SK-MEL-5 (cell line): Measurements from ENCODE around the gene REX1BD. TPM values are rescaled to one million over a fixed set of nuclear protein-coding genes. Genes with fewer than 3 reads are reported as not detected.
"Not testable (repeated sequence)": the region's sequence is repeated elsewhere in the genome, so short reads cannot be mapped to it uniquely, and the experiment has no call there.

Source experiments
- DNase-seq: peaks from one replicate; pipeline ENCODE4 v3.0.0-alpha.2; 2016; ENCODE audit warnings: low read depth, low spot score
- in situ Hi-C: cut with HindIII; loops from 2 replicates; pipeline ENCODE4 v1.10.0; 2016; ENCODE audit warnings: low sequenced_read_pairs, high pct_unique_total_duplicates, low pct_unique_long_range_greater_than_20kb
- total RNA-seq: library from RNA; depleted of rRNA; stranded (reverse); fragments of >200 nt; shearing (Covaris generic); gene quantifications from 2 replicates; pipeline ENCODE4 v1.2.3, GENCODE V29; 2014

REX1BD gene
- total RNA-seq, 1 experiment from 2014 or later, result 28.8 TPM

DNA sequence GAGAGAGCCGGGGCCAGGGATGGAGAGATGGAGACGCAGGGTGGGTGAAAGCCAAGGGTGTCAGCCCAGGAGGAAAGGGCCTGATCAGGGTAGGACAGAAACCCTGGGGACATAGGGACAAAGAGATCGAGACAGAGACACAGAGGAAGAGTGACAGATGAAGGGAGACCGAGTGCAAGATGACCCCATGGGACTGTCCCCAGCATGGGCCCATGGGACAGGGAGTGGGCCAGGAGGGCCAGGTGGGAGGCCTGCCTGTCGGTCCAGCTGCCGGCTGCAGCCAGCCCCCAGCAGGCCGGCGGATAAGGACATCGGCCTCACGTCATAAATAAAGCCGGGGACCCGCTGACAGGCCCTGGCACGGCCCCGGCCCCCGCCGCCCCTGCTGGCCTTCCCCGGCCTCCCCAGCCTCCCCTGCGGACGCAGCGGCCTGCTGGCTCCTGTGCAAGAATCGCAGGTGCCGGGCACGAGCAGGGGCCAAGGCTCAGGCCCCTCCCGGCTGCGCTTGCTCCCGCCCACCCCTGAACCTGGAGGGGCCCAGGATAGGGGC lies 6.3 kb downstream of the REX1BD start:
- DNase-seq, result no peak
- in situ Hi-C loops, result no loop called here

DNA sequence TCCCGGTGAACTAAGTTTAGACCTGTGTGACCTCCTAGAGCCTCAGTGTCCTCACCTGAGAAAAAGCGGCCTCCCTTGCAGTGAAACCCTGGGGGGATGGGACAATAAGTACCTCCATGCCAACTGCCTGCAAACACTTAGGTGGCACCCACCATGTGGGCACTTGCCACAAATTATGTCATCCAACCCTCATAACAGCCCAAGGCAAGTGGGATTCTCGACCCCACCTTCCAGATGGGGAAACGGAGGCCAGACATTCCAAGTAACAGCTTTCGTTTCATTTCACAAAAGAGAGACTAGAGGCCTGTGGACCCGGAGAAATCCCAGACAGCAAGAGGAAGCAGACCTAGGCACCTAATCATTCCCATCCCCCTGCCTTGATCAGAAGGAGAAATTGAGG lies 6.9 kb downstream of the REX1BD start:
- no peak for DNase-seq
- in situ Hi-C loops, result no loop called here

DNA sequence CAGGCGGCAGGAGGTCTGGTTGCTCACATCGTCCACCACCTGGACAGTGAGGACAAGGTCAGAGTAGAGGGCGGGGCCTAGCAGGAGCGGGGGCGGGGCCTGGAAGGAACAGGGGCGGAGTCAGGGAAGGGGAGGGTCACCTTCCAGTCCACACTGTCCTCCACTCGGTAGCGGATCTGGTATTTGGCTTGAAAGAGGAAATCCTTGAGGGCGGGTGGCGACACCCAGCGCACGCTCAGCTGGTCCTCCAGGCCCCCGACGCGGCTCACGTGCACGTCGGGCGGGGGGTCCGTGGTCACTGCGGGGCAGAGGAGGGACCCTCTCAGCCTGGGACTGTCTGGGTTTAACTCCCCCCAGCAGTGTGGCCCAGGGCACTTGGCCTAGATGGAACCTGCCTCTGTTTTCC lies 8.2 kb downstream of the REX1BD start:
- in situ Hi-C loops, result no loop called here
- peak; percentile 37 for DNase-seq

DNA sequence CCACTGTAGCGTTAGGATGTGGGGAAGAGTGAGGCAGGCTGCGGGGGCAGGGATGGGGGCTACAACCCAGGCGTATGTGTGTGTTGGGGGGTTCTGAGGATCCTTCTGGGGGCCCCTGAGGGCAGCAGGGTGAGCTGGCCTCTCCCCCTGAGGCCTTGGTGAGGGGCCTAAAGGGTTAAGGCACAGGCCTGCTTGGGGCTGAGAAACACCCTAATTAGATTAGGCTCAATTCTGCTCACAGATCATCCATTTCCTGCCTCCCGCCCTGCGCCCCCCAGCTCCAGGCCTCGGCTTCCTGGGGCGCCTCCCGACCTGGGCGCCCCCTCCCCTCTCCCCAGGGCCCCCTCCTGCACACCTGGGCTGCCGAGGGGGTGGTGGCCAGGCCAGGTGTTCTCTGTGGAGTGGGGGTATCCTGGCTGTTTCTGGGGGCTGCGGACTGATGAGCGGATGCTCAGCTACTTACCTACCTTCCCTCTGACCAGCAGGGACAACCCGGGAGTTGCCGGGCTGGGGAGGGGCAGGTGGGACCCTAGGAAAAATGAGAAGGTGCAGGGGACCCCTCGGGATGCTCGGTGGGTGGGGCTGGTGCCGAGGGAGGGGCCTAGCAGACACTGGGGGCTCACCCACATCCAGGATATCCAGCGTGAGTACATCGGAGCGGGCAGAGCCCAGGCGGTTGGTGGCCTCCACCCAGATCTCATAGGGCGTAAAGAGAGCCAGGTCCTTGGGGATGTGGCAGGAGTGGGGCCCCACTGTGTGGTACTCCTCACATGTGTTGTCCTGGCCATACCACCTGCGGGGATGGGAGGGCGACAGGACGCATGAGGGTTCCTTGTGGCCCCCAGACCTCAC lies 9.4 kb downstream of the REX1BD start:
- in situ Hi-C loops, result no loop called here
- DNase-seq, result no peak

DNA sequence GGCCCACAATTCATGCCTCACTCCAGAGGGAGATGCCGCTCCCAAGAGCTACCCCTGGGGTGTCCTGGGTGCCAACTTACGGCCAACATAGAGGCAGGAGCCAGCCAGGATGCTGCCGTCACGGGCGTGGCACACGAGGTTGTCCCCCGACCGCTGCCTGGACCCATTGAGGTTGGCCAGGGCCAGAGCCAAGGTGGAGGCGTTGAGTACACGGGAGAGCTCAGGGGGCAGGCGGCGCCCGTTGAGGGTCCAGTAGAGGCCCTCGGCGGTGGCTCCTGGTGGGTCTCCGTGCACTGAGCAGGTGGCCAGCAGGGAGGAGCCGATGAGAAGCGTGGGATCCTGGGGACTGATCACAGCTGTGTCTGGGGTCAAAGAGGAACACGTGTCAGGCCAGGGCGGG lies 10.9 kb downstream of the REX1BD start:
- no peak for DNase-seq
- in situ Hi-C loops, result no loop called here

DNA sequence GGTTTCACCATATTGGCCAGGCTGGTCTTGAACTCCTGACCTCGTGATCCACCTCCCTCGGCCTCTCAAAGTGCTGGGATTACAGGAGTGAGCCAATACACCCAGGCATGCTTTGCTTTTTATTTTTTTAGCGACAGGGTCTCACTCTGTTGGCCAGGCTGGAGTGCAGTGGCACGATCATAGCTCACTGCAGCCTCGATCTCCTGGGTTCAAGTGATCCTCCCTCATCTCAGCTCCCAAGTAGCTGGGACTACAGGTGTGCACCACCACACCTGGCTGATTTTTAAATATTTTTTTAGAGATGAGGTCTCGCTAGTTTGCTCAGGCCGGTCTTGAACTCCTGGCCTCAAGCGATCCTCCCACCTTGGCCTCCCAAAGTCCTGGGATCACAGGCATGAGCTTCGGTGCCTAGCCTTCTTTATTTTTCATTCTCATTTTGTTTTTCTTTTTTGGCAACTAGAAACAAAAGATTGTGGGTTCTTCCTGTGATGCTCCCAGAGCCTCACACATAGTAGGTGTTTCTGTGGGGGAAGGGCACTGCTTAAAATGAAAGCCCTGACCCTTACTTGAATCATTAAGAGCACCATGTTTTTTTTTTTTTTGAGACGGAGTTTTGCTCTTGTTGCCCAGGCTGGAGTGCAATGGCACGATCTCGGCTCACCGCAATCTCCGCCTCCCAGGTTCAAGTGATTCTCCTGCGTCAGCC lies 12.2 kb downstream of the REX1BD start:
- DNase-seq, in situ Hi-C loops: not testable (repeated sequence)

DNA sequence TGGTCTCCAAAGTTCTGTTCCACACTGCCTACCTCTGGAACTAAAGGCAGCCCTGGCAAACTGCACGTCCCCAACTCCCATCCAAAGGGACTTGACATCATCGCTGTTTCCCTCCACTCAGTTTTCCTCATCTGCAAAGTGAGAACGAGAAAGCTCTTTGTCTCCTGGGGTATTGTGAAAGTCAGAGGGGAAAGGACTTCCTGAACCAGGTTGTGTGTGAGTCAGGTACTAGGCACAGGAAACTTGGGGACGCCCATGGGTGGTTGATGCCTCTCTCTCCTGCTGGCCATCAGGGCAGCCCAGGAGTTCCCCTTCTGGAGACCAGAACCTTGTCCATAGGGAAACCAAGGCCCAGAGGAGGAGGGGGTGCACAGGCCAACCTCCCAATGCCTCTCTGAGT lies 13.3 kb downstream of the REX1BD start:
- in situ Hi-C loops, result no loop called here
- no peak for DNase-seq

DNA sequence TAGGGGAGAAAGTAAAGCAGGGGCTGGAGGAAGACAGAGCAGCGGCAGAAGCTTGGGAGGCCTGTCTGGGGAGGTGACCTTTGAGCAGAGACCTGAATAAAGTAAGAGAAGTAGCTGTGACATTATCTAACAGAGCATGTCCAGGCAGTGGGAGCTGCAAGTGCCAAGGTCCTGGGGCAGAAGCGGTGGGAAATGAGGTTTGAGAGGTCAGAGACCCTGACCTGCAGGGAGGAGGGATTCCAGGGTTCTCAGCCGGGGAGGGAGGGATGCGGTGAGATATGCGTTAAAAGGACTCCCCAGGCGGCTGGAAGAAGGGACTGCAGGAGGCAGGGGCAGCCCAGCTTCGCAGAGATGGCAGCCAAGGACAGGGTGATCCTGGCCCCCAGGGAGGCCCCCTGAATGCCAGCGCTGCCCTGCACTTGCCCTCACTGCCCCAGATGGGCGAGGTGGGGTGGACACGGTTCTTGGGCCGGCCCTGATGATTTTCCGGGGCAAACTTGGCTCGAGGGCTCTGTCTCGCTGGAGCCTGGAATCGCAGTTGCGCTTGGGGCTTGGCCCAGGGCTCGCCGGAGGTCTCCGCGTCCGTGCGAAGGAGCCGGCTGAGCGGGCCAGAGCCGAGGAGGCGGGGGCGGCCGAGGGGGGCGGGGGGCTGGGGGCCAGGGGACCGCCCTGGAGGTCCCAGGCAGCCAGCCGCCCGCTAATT lies 14.8 kb downstream of the REX1BD start:
- in situ Hi-C loops, result no loop called here
- no peak for DNase-seq

DNA sequence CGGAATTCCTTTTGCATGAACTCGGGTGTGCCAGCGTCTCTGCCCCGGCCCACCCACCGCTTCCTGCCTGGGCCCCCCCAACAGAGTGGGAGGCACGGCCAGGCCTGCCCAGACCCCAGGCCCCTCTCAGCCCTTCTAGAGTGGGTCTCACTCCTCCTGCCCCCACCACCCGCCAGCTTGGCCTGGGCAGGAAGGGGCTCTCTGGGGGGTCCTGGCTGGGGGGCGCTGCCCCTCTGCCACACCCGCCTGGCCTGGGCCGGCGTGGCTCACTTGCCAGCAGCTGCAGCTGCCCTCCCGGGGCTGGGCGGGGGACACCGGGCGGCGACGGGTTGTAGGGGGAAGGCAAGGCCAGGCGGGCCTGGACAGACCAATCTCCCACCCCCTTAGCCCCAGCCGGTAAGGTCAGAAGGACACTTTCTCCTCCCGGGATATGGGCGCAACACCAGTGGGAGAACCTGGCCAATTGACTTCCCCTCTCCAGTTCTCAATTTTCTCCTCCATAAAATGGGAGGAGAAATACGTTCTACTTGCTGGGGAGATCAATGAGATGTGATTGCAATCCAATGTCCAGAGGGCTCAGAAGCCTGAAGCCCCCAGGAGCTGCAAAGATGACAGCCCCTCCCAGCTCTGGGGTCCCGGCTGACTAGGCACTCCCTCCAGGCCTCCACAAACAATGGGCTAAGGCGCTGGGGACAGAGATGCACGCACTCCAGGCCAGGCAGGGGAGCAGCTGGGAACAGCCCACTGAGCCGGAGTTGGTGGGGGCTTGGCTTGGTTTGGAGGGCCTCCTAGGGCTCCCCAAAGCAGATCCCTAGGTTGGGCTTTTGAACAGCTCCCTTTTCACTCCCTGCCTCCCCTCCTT lies 15.6 kb downstream of the REX1BD start:
- in situ Hi-C loops, result no loop called here

DNA sequence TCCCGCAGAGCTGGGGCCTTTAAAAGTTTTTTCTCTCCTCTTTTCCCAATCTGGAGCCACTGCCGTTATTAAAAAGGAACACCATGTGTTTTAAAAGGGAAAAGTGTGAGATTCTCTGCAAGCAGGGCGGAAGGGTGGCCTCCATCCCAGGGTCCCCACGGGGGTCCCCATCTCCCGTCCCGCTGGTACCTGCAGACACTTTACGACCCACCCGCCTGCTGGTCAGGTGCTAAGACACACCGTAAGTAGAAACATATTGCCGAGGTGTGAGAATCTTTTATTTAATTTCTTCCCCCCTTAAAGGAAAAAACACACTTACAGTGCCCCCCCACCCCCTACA lies 16.2 kb downstream of the REX1BD start:
- in situ Hi-C loops, result no loop called here

More for the DNA sequence above, 15.6 kb downstream of the REX1BD start:
- DNase-seq, result no peak

DNA sequence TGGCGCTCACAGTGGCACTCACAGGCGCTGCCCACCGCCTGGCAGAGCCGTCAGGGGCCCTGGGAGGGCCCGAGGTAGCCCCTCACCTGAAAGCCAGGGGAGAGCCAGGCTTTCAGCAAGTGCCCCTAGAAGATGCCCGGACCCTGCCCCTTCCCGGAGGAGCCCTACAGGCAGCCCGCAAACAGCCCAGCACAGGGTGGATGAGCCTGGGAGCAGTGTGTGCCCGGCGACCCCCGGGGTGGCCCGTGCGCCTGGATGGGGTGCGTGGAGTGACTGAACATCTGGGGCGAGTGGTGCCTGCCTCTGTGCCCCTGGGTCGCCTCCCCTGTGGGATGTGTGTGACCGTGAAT lies 16.6 kb downstream of the REX1BD start:
- DNase-seq, result no peak
- in situ Hi-C loops, result no loop called here

More for the DNA sequence above, 16.2 kb downstream of the REX1BD start:
- DNase-seq, result no peak

DNA sequence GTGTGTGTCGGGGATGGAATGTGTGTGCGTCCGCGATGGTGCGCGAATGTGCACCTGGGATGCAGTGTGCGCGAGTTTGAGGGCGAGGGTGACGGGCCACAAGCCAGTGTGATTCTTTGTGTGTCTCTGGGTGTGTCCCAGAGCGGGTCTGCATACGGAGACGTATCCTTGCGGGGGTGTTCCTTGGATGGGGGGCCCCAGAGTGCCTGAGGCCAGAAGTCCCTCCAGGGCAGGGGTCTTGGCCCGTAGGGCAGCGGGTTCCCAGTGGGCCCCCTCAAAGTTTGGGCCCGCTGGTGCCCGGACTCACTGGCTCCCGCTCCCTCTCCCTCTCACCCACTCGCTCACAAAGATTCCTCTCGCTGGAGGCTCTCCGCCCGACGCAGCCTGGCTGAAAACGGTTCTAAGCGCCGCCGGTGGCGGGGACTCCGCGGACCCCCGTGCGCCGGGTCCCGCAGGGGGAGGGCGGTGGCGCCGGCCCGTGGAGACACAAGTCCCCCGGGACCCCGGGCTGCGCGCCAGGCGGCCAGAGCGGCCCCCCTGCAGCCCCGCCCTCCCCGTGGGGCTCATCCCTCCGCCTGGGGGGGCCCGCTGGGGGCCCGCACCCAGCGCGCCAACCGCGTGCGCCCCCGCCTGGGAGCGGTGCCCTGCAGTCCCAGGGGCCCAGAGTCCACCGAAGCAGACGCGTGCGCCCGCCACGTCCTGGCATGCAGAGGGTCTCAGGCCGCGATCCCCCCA lies 17.1 kb downstream of the REX1BD start:
- in situ Hi-C loops, result no loop called here
- no peak for DNase-seq

DNA sequence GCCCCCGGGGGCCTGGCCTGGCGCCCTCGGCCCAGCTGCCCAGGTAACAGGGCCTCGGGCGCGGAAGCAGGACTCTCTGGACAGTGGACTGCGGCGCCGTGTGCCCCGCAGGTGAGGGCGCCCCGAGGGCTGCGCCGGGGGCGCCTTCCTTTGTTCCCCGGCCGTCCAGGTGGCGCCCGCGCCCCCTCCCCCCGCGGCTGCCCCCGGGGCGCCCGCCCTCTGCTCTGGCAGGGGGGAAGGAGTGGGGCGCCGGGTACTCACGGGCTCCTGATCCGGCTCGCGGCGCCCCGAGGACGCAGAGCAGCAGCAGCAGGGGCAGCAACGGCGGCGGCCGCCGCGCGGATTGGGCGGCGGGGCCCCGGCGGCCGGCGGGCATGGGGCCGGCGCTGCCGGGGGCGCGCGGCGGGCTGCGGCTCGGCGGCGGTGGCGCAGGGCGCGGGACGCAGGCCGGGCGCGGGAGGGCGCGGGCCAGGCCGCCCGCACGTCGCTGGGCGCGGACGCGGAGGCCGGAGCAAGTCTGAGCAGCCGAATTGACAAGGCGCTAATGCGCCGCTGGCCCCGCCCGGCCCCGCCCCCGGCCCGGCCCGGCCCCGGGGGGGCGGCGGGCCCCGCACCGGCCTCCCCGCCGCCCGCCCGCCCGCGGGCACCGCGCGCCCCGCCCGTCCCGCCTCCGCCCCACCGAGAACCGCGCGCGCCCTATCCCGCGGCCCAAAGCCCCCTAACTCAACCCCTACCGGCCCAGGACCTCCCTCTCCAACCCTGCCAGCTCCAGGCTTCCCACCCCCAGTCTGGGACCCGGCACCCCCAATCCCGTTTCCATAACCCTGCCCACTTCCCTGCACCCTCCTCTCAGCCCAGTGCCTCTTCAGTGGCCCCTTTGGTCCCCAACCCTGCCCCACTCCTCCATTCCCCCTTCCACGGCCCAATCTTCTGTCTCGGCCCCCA lies 18.0 kb downstream of the REX1BD start, which contains the start of gene CRLF1:
CRLF1 (minus strand) TSS at position 519 of the 945 bp plus-strand sequence; CDS start at position 376, 143 bp downstream.
- no peak for DNase-seq
- in situ Hi-C loops, result no loop called here

DNA sequence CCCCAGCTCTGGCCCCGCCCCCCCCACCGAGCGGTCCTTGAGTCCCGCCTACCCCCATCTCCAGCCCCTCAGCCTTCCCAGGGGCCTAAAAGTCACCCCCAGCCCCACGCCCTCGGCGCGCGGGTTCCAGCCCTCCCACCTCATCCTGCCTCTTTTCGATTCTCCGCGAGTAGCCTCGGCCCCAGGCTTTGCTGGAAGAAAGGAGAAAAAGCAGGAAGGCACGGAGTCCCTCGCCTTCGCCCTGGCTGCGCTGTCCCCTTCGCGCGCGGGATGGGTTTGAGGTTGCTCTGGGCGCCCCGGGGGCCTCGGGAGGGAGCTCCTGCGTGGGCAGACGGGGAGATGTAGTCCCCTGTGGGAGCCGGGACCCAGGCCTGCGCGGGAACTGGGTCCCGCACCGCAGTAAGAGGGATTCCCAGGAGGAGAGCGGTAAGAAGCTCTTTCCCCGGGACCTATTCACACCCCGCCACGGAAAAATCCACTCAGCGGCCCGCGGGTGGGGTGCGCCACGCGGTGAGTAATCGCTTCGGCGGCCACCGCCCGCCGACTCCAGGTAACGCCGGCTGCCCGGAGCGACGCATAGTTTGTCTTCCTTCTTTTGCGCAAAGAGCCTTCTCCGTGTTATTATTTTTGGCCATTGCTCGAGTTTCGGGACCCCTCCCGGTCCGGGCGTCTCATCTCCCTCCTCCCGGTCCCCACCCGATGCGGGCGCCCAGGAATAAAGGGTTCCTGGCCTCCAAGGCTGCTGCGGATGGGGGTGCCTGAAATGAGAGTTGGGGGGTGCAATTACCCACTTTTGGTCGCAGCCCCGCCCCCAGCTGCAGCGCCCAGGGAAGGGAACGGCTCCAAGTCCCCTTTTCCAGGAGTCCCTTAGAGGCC lies 18.9 kb downstream of the REX1BD start:
- no peak for DNase-seq
- in situ Hi-C loops, result no loop called here
